HepG2 (cell line): Measurements from ENCODE around the gene FZD4. TPM values are rescaled to one million over a fixed set of nuclear protein-coding genes. Genes with fewer than 3 reads are reported as not detected.
A peak's percentile ranks its signal among the peaks of the same experiment; 100 is the strongest.

ENCODE experiments used
- AGO1 ChIP-seq: fragments of 200-400 bp; formaldehyde crosslinking; IDR thresholded peaks from 2 replicates; pipeline ENCODE4 v1.6.1; 2017; ENCODE audit warnings: mild to moderate bottlenecking, low read depth, low read length, moderate library complexity; ENCODE audit not compliant: poor library complexity, severe bottlenecking
- BHLHE40 ChIP-seq: IDR thresholded peaks from 2 replicates; pipeline ENCODE4 v1.6.1; 2011; ENCODE audit warnings: low read length, improper control_type of control experiment
- CTCF ChIP-seq: sonication (generic); formaldehyde crosslinking; IDR thresholded peaks from 2 replicates; pipeline ENCODE4 v1.5.0; 2020; ENCODE audit warnings: mild to moderate bottlenecking, missing genetic modification reagents, moderate library complexity
- DNMT1 ChIP-seq: sonication (generic); formaldehyde crosslinking; IDR thresholded peaks from 2 replicates; pipeline ENCODE4 v1.5.1; 2020; ENCODE audit warnings: mild to moderate bottlenecking, missing genetic modification reagents
- FIP1L1 ChIP-seq: fragments of 200-400 bp; formaldehyde crosslinking; IDR thresholded peaks from 2 replicates; pipeline ENCODE4 v1.6.1; 2018; ENCODE audit warnings: low read depth, mild to moderate bottlenecking, low read length, moderate library complexity, borderline replicate concordance; ENCODE audit not compliant: insufficient read depth
- FOXA3 ChIP-seq: IDR thresholded peaks from 2 replicates; pipeline ENCODE4 v1.6.1; 2016; ENCODE audit warnings: missing genetic modification reagents, missing compliant biosample characterization
- GATA4 ChIP-seq: sonication (generic); IDR thresholded peaks from 2 replicates; pipeline ENCODE4 v1.6.1; 2016; ENCODE audit warnings: antibody characterized with exemption, low read depth, borderline replicate concordance
- GATAD2A ChIP-seq: IDR thresholded peaks from 2 replicates; pipeline ENCODE4 v1.6.1; 2016
- HMG20B ChIP-seq: conservative IDR thresholded peaks from 2 replicates; pipeline ENCODE4 v1.6.1; 2016; ENCODE audit warnings: missing genetic modification reagents, missing compliant biosample characterization
- HOXA5 ChIP-seq: sonication (generic); formaldehyde crosslinking; IDR thresholded peaks from 2 replicates; pipeline ENCODE4 v1.4.0; 2020; ENCODE audit warnings: missing genetic modification reagents
- HOXA9 ChIP-seq: sonication (generic); formaldehyde crosslinking; IDR thresholded peaks from 2 replicates; pipeline ENCODE4 v1.8.1; 2022; ENCODE audit warnings: missing genetic modification reagents, mild to moderate bottlenecking, moderate library complexity, borderline replicate concordance
- NR2F6 ChIP-seq, 2 experiments: IDR thresholded peaks; 2 replicates each; pipeline ENCODE4 v1.6.1; 2016; ENCODE audit warnings: antibody characterized with exemption in 1 of 2, mild to moderate bottlenecking in 1 of 2
- PAWR ChIP-seq: sonication (generic); formaldehyde crosslinking; IDR thresholded peaks from 2 replicates; pipeline ENCODE4 v1.4.0; 2020; ENCODE audit warnings: missing genetic modification reagents, mild to moderate bottlenecking, borderline replicate concordance
- PRMT3 ChIP-seq: sonication (generic); formaldehyde crosslinking; IDR thresholded peaks from 2 replicates; pipeline ENCODE4 v1.8.1; 2022; ENCODE audit warnings: low read depth, mild to moderate bottlenecking, moderate library complexity, missing genetic modification reagents, borderline replicate concordance
- SMC3 ChIP-seq: IDR thresholded peaks from 2 replicates; pipeline ENCODE4 v1.6.1; 2011; ENCODE audit warnings: low read length, improper control_type of control experiment
- TARDBP ChIP-seq: sonication (generic); formaldehyde crosslinking; IDR thresholded peaks from 2 replicates; pipeline ENCODE4 v1.8.0; 2022; ENCODE audit warnings: mild to moderate bottlenecking, missing genetic modification reagents
- TOE1 ChIP-seq: sonication (generic); formaldehyde crosslinking; IDR thresholded peaks from 2 replicates; pipeline ENCODE4 v1.4.0; 2020; ENCODE audit warnings: mild to moderate bottlenecking, missing genetic modification reagents
- WIZ ChIP-seq: sonication (generic); formaldehyde crosslinking; IDR thresholded peaks from 2 replicates; pipeline ENCODE4 v1.5.1; 2020; ENCODE audit warnings: mild to moderate bottlenecking, missing genetic modification reagents
- ZBTB43 ChIP-seq: sonication (generic); formaldehyde crosslinking; conservative IDR thresholded peaks from 2 replicates; pipeline ENCODE4 v1.4.0; 2020; ENCODE audit warnings: missing genetic modification reagents
- ZNF33B ChIP-seq: sonication (generic); formaldehyde crosslinking; IDR thresholded peaks from 2 replicates; pipeline ENCODE4 v1.5.1; 2020; ENCODE audit warnings: mild to moderate bottlenecking, missing genetic modification reagents
- ZNF44 ChIP-seq: sonication (generic); formaldehyde crosslinking; IDR thresholded peaks from 2 replicates; pipeline ENCODE4 v1.5.1; 2020; ENCODE audit warnings: mild to moderate bottlenecking, missing genetic modification reagents
- ZNF710 ChIP-seq: sonication (generic); formaldehyde crosslinking; IDR thresholded peaks from 2 replicates; pipeline ENCODE4 v1.5.0; 2020; ENCODE audit warnings: mild to moderate bottlenecking, missing genetic modification reagents, borderline replicate concordance
- ZNF777 ChIP-seq: sonication (generic); formaldehyde crosslinking; IDR thresholded peaks from 2 replicates; pipeline ENCODE4 v1.4.0; 2020; ENCODE audit warnings: missing genetic modification reagents
- polyA plus RNA-seq, 8 experiments: library from polyadenylated mRNA; depleted of rRNA in 3 of 8; stranded (reverse) in 7 of 8; unstranded in 1 of 8; fragments of >200 nt; fragmentation: Illumina TruSeq in 4 of 8; extraction: Trizol in 4 of 8; gene quantifications; 2 replicates each; pipeline versions ENCODE4 v1.2.1 to v1.2.3, GENCODE V29; 2011 to 2016; ENCODE audit warnings: low read depth in 4 of 8, missing spikeins in 1 of 8, mixed read lengths in 1 of 8; ENCODE audit not compliant: insufficient read depth in 1 of 8
- total RNA-seq, 5 experiments: library from RNA; depleted of rRNA; stranded (reverse); fragments of >200 nt; fragmentation: Illumina TruSeq; extraction: Trizol; gene quantifications; 2 replicates each; pipeline ENCODE4 v1.2.3, GENCODE V29; 2016; ENCODE audit warnings: low read depth in 1 of 5
- TF ChIP-seq, protein P1 (sequence below): sonication (generic); formaldehyde crosslinking; IDR thresholded peaks from 2 replicates; pipeline ENCODE4 v1.4.0; 2020; ENCODE audit warnings: missing genetic modification reagents

FZD4 gene
- total and polyA plus RNA-seq, 2 of the 13 experiments (the other 11 are each of a cell fraction or from before 2014, with no cell fraction given), result 46.5 to 70.4 TPM

- no peak for TF ChIP-seq ZNF710
- no peak for TF ChIP-seq FOXA3 (CRISPR knock-in tag)
- no peak for TF ChIP-seq SMC3
- TF ChIP-seq WIZ (CRISPR knock-in tag), result no peak
- no peak for TF ChIP-seq CTCF
- no peak for TF ChIP-seq BHLHE40
- no peak for TF ChIP-seq ZNF33B
- no peak for TF ChIP-seq TOE1 (CRISPR knock-in tag)
- no peak for TF ChIP-seq DNMT1 (CRISPR knock-in tag)
- no peak for TF ChIP-seq ZNF777
- no peak for TF ChIP-seq FIP1L1
- no peak for TF ChIP-seq ZNF44
- TF ChIP-seq GATA4, result no peak
- no peak for TF ChIP-seq HMG20B (CRISPR knock-in tag)
- TF ChIP-seq HOXA9 (CRISPR knock-in tag), result no peak; the same call in 1 of the 2 replicates
- TF ChIP-seq, protein P1, sequence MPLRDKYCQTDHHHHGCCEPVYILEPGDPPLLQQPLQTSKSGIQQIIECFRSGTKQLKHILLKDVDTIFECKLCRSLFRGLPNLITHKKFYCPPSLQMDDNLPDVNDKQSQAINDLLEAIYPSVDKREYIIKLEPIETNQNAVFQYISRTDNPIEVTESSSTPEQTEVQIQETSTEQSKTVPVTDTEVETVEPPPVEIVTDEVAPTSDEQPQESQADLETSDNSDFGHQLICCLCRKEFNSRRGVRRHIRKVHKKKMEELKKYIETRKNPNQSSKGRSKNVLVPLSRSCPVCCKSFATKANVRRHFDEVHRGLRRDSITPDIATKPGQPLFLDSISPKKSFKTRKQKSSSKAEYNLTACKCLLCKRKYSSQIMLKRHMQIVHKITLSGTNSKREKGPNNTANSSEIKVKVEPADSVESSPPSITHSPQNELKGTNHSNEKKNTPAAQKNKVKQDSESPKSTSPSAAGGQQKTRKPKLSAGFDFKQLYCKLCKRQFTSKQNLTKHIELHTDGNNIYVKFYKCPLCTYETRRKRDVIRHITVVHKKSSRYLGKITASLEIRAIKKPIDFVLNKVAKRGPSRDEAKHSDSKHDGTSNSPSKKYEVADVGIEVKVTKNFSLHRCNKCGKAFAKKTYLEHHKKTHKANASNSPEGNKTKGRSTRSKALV (CRISPR knock-in tag), result no peak
- TF ChIP-seq TARDBP (CRISPR knock-in tag), result no peak
- no peak for TF ChIP-seq AGO1
- no peak for TF ChIP-seq NR2F6 (IDR thresholded peaks at IDR 0.05)
- TF ChIP-seq NR2F6 (CRISPR knock-in tag; IDR thresholded peaks at IDR 0.05), result no peak
- TF ChIP-seq ZBTB43, result peak; percentile 39; the same call in 1 of the 2 replicates
- TF ChIP-seq PRMT3 (CRISPR knock-in tag), result no peak
- TF ChIP-seq PAWR (CRISPR knock-in tag), result no peak
- TF ChIP-seq GATAD2A (CRISPR knock-in tag), result no peak
- TF ChIP-seq HOXA5 (CRISPR knock-in tag), result 0 out of 2 replicates have a peak, but pooled peaks have one; percentile 37
These were observed 705 bp downstream of the FZD4 start (continued) for GRCh38 chr11:86954269-86955110.
